ENCODE measurements around the gene STX7.

GRCh38 chr6:132461958-132462357 is 51.0 kb downstream of the STX7 start:
- TF ChIP-seq CTCF (IDR thresholded peaks at IDR 0.05) (no peak), POLR2A (IDR thresholded peaks at IDR 0.05) (no peak)
